HCT116 (cell line): ENCODE measurements around the gene PLCB2. TPM values are rescaled to one million over a fixed set of nuclear protein-coding genes. Genes with fewer than 3 reads are reported as not detected.

ENCODE experiments used
- ATAC-seq: fragments of 200-7000 bp; cut with Tn5 transposase; 2 replicates; pipeline ENCODE4 v1.9.1; 2020; ENCODE audit warnings: mild to moderate bottlenecking, moderate library complexity
- BruUV-seq: library from RNA; stranded (reverse); fragments of 400-500 nt; replicated peaks from 2 replicates; lab custom pipeline; 2021; lab: Mats Ljungman, UMichigan
- CTCF ChIA-PET: fragments of 300-600 bp; sonication (Branson Sonifier 250); formaldehyde crosslinking; loops from one replicate; lab custom pipeline; 2021; ENCODE audit warnings: antibody characterized with exemption; lab: Charles Lee
- POLR2A ChIA-PET: fragments of 300-600, 350-600 bp; sonication (Branson Sonifier 250); formaldehyde crosslinking; loops from one replicate; lab custom pipeline; 2021; ENCODE audit warnings: antibody characterized with exemption; lab: Charles Lee
- RAD21 ChIA-PET, 2 experiments: fragments of 300-600 bp; sonication (Branson Sonifier 250); formaldehyde crosslinking; loops; one replicate each; lab custom pipeline; 2023; ENCODE audit warnings: low total read pairs in 2 of 2; ENCODE audit not compliant: uncharacterized antibody in 2 of 2, unreplicated experiment in 2 of 2, low non-redundant PET in 1 of 2; lab: Charles Lee
- DNase-seq: peaks from one replicate; pipeline ENCODE4 v3.0.0-alpha.2; 2010; ENCODE audit warnings: low read depth, low spot score
- H2AFZ ChIP-seq: fragments of 200-600 bp; shearing (Covaris generic), sonication (generic); 2 replicates; pipeline ENCODE4 v1.6.1; 2017; ENCODE audit warnings: low read depth, mixed run types, mixed read lengths, antibody characterized with exemption, low read length; ENCODE audit not compliant: poor library complexity, severe bottlenecking
- H3K27ac ChIP-seq: 2 replicates; pipeline ENCODE4 v1.5.1; 2012; ENCODE audit warnings: low read depth, low read length
- H3K27me3 ChIP-seq: fragments of 200-600 bp; sonication (generic); 2 replicates; pipeline ENCODE4 v1.6.1; 2016; ENCODE audit warnings: mixed run types, low read length, mixed read lengths; ENCODE audit not compliant: insufficient read depth
- H3K36me3 ChIP-seq, 2 experiments: fragments of 200-500 bp in 1 of 2; fragments of 200-600 bp in 1 of 2; sonication (Bioruptor generic) in 1 of 2; sonication (generic) in 1 of 2; 2 replicates each; pipeline versions ENCODE4 v1.5.1 to v1.6.1; 2014 to 2016; ENCODE audit warnings: low read length in 2 of 2, inconsistent platforms in 1 of 2, mixed read lengths in 1 of 2, mixed run types in 1 of 2; ENCODE audit not compliant: insufficient read depth in 2 of 2, control insufficient read depth in 1 of 2
- H3K4me1 ChIP-seq, 2 experiments: fragments of 200-600 bp in 1 of 2; sonication (generic) in 1 of 2; 2 replicates each; pipeline versions ENCODE4 v1.5.1 to v1.6.1; 2012 to 2017; ENCODE audit warnings: low read length in 2 of 2, inconsistent platforms in 1 of 2, mild to moderate bottlenecking in 1 of 2, mixed read lengths in 1 of 2, mixed run types in 1 of 2, moderate library complexity in 1 of 2; ENCODE audit not compliant: insufficient read depth in 2 of 2, control insufficient read depth in 1 of 2
- H3K4me2 ChIP-seq: fragments of 200-600 bp; sonication (generic); 2 replicates; pipeline ENCODE4 v1.6.1; 2017; ENCODE audit warnings: mixed run types, low read length, mixed read lengths
- H3K4me3 ChIP-seq, 2 experiments: fragments of 200-600 bp in 1 of 2; sonication (generic) in 1 of 2; replicated peaks in 1 of 2; 2 replicates each; pipeline ENCODE4 v1.5.1; 2011 to 2016; ENCODE audit warnings: low read length in 2 of 2, control low read depth in 1 of 2, low read depth in 1 of 2, mild to moderate bottlenecking in 1 of 2, mixed read lengths in 1 of 2, mixed run types in 1 of 2
- H3K79me2 ChIP-seq: fragments of 200-600 bp; sonication (generic); 2 replicates; pipeline ENCODE4 v1.6.1; 2017; ENCODE audit warnings: mild to moderate bottlenecking, mixed run types, low read length, moderate library complexity, mixed read lengths; ENCODE audit not compliant: insufficient read depth
- H3K9ac ChIP-seq: fragments of 200-600 bp; sonication (generic); 2 replicates; pipeline ENCODE4 v1.6.1; 2016; ENCODE audit warnings: low read length, mixed read lengths
- H3K9me2 ChIP-seq: fragments of 200-600 bp; sonication (generic), shearing (Covaris generic); 2 replicates; pipeline ENCODE4 v1.6.1; 2017; ENCODE audit warnings: mixed run types, mild to moderate bottlenecking, moderate library complexity; ENCODE audit not compliant: insufficient read depth
- H3K9me3 ChIP-seq, 2 experiments: fragments of 200-500 bp in 1 of 2; fragments of 200-600 bp in 1 of 2; sonication (Bioruptor generic) in 1 of 2; sonication (generic) in 1 of 2; 2 replicates each; pipeline ENCODE4 v1.6.1; 2014 to 2017; ENCODE audit warnings: low read length in 2 of 2, mixed read lengths in 2 of 2, inconsistent platforms in 1 of 2, low read depth in 1 of 2, mild to moderate bottlenecking in 1 of 2, mixed run types in 1 of 2, moderate library complexity in 1 of 2; ENCODE audit not compliant: control insufficient read depth in 1 of 2, insufficient read depth in 1 of 2
- H4K20me1 ChIP-seq: fragments of 200-600 bp; sonication (generic), shearing (Covaris generic); 2 replicates; pipeline ENCODE4 v1.6.1; 2017; ENCODE audit warnings: mixed run types, mild to moderate bottlenecking, moderate library complexity; ENCODE audit not compliant: insufficient read depth
- EGR1 ChIP-seq: IDR thresholded peaks from 2 replicates; pipeline ENCODE4 v1.6.1; 2012; ENCODE audit warnings: low read depth
- EZH2 ChIP-seq: fragments of 200-600 bp; sonication (generic); IDR thresholded peaks from 2 replicates; pipeline ENCODE4 v1.6.1; 2017; ENCODE audit warnings: antibody characterized with exemption, mixed run types
- EZH2phosphoT487 ChIP-seq: fragments of 200-600 bp; IDR thresholded peaks from 2 replicates; pipeline ENCODE4 v1.6.1; 2018; ENCODE audit warnings: antibody characterized with exemption, borderline replicate concordance
- FOSL1 ChIP-seq: IDR thresholded peaks from 2 replicates; pipeline ENCODE4 v1.6.1; 2012; ENCODE audit warnings: low read depth
- JUND ChIP-seq: IDR thresholded peaks from 2 replicates; pipeline ENCODE4 v1.6.1; 2012
- MAX ChIP-seq: IDR thresholded peaks from 2 replicates; pipeline ENCODE4 v1.6.1; 2012
- REST ChIP-seq: IDR thresholded peaks from 2 replicates; pipeline ENCODE4 v1.6.1; 2012; ENCODE audit warnings: low read depth
- TCF7L2 ChIP-seq: IDR thresholded peaks from 2 replicates; pipeline ENCODE4 v1.7.0; 2011; ENCODE audit warnings: borderline replicate concordance, inconsistent platforms; ENCODE audit not compliant: insufficient read depth, insufficient read length; ENCODE audit errors: extremely low read depth
- YY1 ChIP-seq: IDR thresholded peaks from 2 replicates; pipeline ENCODE4 v1.6.1; 2011; ENCODE audit warnings: low read length, low read depth, moderate library complexity, mild to moderate bottlenecking; ENCODE audit not compliant: insufficient replicate concordance; ENCODE audit errors: extremely low read depth
- ZFX ChIP-seq: fragments of 450-650 bp; IDR thresholded peaks from 2 replicates; pipeline ENCODE4 v1.6.1; 2017
- intact Hi-C: fragments of 100-400 bp; cut with micrococcal nuclease; formaldehyde crosslinking; loops from 2 replicates; pipeline ENCODE4 v1.10.0; 2022
- total RNA-seq: library from RNA; stranded (reverse); gene quantifications from one replicate; pipeline ENCODE4 v1.2.1, GENCODE V29; 2021; ENCODE audit not compliant: unreplicated experiment
- TF ChIP-seq, protein P1 (sequence below): IDR thresholded peaks from 2 replicates; pipeline ENCODE4 v1.6.1; 2011; ENCODE audit warnings: mild to moderate bottlenecking, low read length, moderate library complexity; ENCODE audit not compliant: insufficient replicate concordance; ENCODE audit errors: extremely low read depth
- TF ChIP-seq, protein P2 (sequence below): IDR thresholded peaks from 2 replicates; pipeline ENCODE4 v1.6.1; 2012

The PLCB2 gene
- total RNA-seq, 1 experiment from 2014 or later: 2.8 TPM

DNA sequence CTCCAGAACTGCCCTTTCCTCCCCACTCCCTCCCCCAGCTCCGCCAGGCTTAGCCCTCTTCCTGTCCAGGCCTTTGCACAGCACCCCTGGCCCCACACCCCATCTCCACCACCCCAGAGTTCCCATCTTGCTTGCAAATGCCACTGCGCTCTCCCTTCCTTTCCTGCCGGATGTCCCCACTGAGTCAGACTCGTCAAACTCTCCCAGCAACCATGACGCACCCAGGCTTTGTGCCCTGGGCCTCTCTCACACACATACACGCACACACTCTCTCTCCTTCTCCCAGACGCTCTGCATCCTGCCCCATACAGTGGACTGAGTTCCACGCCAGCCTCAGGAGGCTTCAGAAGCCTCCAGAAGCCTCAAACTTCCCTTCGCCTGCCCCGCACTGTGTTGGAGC lies 35.8 kb upstream of the PLCB2 start:
- intact Hi-C loops: loop anchor here (10.0 kb wide), 1 partner anchor 161 kb away; no protein-coding TSS in a partner anchor
- ChIA-PET CTCF (interaction anchor here (1.0 to 2.9 kb wide), 5 partner anchors 12 to 126 kb away, joined by 3 to 22 read pairs (median 3); partner anchors contain the start of gene DISP2), RAD21 (interaction anchor here in 1 of 2 experiments (1.5 kb wide), 1 partner anchor 13 kb away, joined by 3 read pairs; no protein-coding TSS in a partner anchor), POLR2A (no interaction called here)
- H4K20me1 ChIP-seq: no peaks in the 10 kb centered on the region
- H3K27ac ChIP-seq: no peak overlapping the region
- no peaks in the 10 kb centered on the region for H3K9me2 ChIP-seq
- ATAC-seq (no peak), DNase-seq (no peak)
- H3K9ac ChIP-seq: no peak overlapping the region
- no peaks in the 10 kb centered on the region for H3K9me3 ChIP-seq
- H3K36me3 ChIP-seq: no peaks in the 10 kb centered on the region
- no peak overlapping the region for H3K4me3 ChIP-seq
- no TSS peak for BruUV-seq
- H3K27me3 ChIP-seq: no peaks in the 10 kb centered on the region
- TF ChIP-seq REST: no peak
- TF ChIP-seq EZH2: no peak
- TF ChIP-seq ZFX: no peak
- no peak for TF ChIP-seq FOSL1
- TF ChIP-seq, protein P1, sequence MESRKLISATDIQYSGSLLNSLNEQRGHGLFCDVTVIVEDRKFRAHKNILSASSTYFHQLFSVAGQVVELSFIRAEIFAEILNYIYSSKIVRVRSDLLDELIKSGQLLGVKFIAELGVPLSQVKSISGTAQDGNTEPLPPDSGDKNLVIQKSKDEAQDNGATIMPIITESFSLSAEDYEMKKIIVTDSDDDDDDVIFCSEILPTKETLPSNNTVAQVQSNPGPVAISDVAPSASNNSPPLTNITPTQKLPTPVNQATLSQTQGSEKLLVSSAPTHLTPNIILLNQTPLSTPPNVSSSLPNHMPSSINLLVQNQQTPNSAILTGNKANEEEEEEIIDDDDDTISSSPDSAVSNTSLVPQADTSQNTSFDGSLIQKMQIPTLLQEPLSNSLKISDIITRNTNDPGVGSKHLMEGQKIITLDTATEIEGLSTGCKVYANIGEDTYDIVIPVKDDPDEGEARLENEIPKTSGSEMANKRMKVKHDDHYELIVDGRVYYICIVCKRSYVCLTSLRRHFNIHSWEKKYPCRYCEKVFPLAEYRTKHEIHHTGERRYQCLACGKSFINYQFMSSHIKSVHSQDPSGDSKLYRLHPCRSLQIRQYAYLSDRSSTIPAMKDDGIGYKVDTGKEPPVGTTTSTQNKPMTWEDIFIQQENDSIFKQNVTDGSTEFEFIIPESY: no peak
- TF ChIP-seq YY1: no peak
- no peak for TF ChIP-seq JUND
- no peak for TF ChIP-seq TCF7L2
- TF ChIP-seq EZH2phosphoT487: no peak
- TF ChIP-seq MAX: no peak
- TF ChIP-seq, protein P2, sequence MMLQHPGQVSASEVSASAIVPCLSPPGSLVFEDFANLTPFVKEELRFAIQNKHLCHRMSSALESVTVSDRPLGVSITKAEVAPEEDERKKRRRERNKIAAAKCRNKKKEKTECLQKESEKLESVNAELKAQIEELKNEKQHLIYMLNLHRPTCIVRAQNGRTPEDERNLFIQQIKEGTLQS: no peak
- TF ChIP-seq EGR1: no peak
- TF ChIP-seq, all 23 proteins: peak for 0
- peaks cover 30 to 78% of the 10 kb centered on the region in 2 experiments for H3K4me1 ChIP-seq
- H3K4me2 ChIP-seq: no peak overlapping the region
- H3K79me2 ChIP-seq: peaks cover 5% of the 10 kb centered on the region; the same call in 1 of the 2 replicates
- no peak overlapping the region for H2AFZ ChIP-seq
